GM23338 (cell line): Measurements from ENCODE around the gene SLC6A1.

Source experiments
- CTCF ChIP-seq, 2 experiments: fragments of 200-600 bp in 1 of 2; sonication (generic) in 1 of 2; conservative IDR thresholded peaks; 2 replicates each; pipeline versions ENCODE4 v1.5.1 to v1.6.1; 2016 to 2017; ENCODE audit warnings: antibody characterized with exemption in 2 of 2, low read depth in 2 of 2, mild to moderate bottlenecking in 2 of 2, moderate library complexity in 1 of 2
- EZH2 ChIP-seq: fragments of 200-600 bp; sonication (generic); IDR thresholded peaks from one replicate; pipeline ENCODE4 v1.8.0; 2017; ENCODE audit warnings: antibody characterized with exemption, mild to moderate bottlenecking, low read depth; ENCODE audit not compliant: unreplicated experiment
- EZH2phosphoT487 ChIP-seq: fragments of 200-600 bp; sonication (generic); IDR thresholded peaks from one replicate; pipeline ENCODE4 v1.8.1; 2018; ENCODE audit warnings: antibody characterized with exemption; ENCODE audit not compliant: unreplicated experiment
- JUNB ChIP-seq: IDR thresholded peaks from one replicate; pipeline ENCODE4 v1.6.1; 2016; ENCODE audit warnings: antibody characterized with exemption; ENCODE audit not compliant: unreplicated experiment
- POLR2AphosphoS5 ChIP-seq: IDR thresholded peaks from 2 replicates; pipeline ENCODE4 v1.6.1; 2016; ENCODE audit warnings: antibody characterized with exemption, low read depth
- TF ChIP-seq, protein P1 (sequence below): IDR thresholded peaks from 2 replicates; pipeline ENCODE4 v1.6.1; 2016; ENCODE audit warnings: antibody characterized with exemption

DNA sequence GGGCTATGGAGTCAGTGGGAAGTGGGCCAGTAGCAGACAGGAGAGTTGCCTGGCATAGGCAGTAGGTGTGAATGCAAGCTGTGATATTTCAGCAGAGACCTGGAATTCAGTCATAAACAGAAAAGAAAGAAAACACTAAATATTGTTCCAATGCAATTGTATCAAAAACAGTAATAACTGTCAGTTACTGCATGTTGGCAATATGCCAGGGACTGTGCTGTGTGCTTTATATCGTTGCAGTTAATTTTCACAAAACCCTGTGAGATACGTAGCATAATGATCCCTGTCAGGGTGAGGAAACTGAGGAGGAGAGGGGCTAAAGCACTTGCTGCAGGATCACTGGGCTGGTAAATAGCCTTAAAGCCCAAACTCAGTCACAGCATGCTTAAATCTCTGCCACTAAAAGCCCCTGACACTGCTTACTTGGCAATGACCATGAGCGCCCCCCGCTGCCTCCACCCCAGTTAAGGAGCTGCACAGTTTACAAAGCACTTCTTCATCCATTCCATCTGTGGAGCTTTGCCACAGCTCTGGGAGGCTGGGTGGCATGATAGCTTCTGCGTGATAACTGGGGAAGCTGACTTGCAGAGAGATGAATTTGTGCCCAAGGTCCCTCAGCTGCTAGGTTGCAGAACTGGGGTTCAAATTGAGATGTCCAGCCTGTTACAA, 3.9 kb downstream of the SLC6A1 start:
- TF ChIP-seq CTCF (conservative IDR thresholded peaks at IDR 0.05; ENCODE audit: low read depth in 2 of 2) (peak in 1 of 2 experiments; percentile 36; a peak in 1 of 4 replicates), POLR2AphosphoS5 (no peak), EZH2 (no peak), JUNB (no peak), EZH2phosphoT487 (no peak)
- TF ChIP-seq, protein P1, sequence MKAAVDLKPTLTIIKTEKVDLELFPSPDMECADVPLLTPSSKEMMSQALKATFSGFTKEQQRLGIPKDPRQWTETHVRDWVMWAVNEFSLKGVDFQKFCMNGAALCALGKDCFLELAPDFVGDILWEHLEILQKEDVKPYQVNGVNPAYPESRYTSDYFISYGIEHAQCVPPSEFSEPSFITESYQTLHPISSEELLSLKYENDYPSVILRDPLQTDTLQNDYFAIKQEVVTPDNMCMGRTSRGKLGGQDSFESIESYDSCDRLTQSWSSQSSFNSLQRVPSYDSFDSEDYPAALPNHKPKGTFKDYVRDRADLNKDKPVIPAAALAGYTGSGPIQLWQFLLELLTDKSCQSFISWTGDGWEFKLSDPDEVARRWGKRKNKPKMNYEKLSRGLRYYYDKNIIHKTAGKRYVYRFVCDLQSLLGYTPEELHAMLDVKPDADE = no peak
